Mammary epithelial cell (primary cell): ENCODE results near the gene ZDHHC5.

Source experiments
- CTCF ChIP-seq, 2 donors: IDR thresholded peaks in 1 of 2; conservative IDR thresholded peaks in 1 of 2; 2 replicates each; pipeline ENCODE4 v1.5.1; 2011 to 2012; ENCODE audit warnings: inconsistent platforms in 2 of 2, low read length in 2 of 2, mild to moderate bottlenecking in 2 of 2, control low read depth in 1 of 2, low read depth in 1 of 2; ENCODE audit not compliant: insufficient read depth in 1 of 2; ENCODE audit errors: extremely low read depth in 1 of 2
- EZH2 ChIP-seq: IDR thresholded peaks from 2 replicates; pipeline ENCODE4 v1.6.1; 2012; ENCODE audit warnings: low read length, inconsistent platforms, borderline replicate concordance

GRCh38 chr11:57699813-57700212 is 31.9 kb downstream of the ZDHHC5 start:
- TF ChIP-seq EZH2 (no peak), CTCF (conservative IDR thresholded peaks at IDR 0.05 in 1 of 2, IDR thresholded peaks at IDR 0.05 in 1 of 2; ENCODE audit: extremely low read depth in 1 of 2, insufficient read depth in 1 of 2, low read depth in 1 of 2, low read length in 2 of 2) (no peak)
